ENCODE data around the gene NDUFB5. TPM values are rescaled to one million over a fixed set of nuclear protein-coding genes. Genes with fewer than 3 reads are reported as not detected.

The NDUFB5 gene
- 117 TPM for total RNA-seq
- polyA plus RNA-seq = 177 TPM
- long read RNA-seq, donor 1, transcript NDUFB5-201 (6 exons, 1,141 nt) = major isoform, 9 of 11 reads
- long read RNA-seq, donor 1, partial matches to known transcripts = 0 of 11 reads
- long read RNA-seq, donor 1, other reads (novel, unspliced or antisense) = 0 of 11 reads
- long read RNA-seq, donor 2 = 0 reads
- long read RNA-seq, donor 3, full-length matches to known transcripts = 98 of 98 reads
- long read RNA-seq, donor 3, partial matches to known transcripts = 0 of 98 reads
- long read RNA-seq, donor 3, other reads (novel, unspliced or antisense) = 0 of 98 reads
- long read RNA-seq, donor 4, full-length matches to known transcripts = 28 of 48 reads
- long read RNA-seq, donor 4, partial matches to known transcripts = 20 of 48 reads
- long read RNA-seq, donor 4, other reads (novel, unspliced or antisense) = 0 of 48 reads
- long read RNA-seq, donor 5, full-length matches to known transcripts = 127 of 146 reads
- long read RNA-seq, donor 5, partial matches to known transcripts = 19 of 146 reads
- long read RNA-seq, donor 5, other reads (novel, unspliced or antisense) = 0 of 146 reads
- long read RNA-seq, donor 6, full-length matches to known transcripts = 43 of 48 reads
- long read RNA-seq, donor 6, partial matches to known transcripts = 5 of 48 reads
- long read RNA-seq, donor 6, other reads (novel, unspliced or antisense) = 0 of 48 reads
- long read RNA-seq, donor 7, full-length matches to known transcripts = 53 of 64 reads
- long read RNA-seq, donor 7, partial matches to known transcripts = 6 of 64 reads
- long read RNA-seq, donor 7, other reads (novel, unspliced or antisense) = 5 of 64 reads
- long read RNA-seq, donor 8, full-length matches to known transcripts = 21 of 21 reads
- long read RNA-seq, donor 8, partial matches to known transcripts = 0 of 21 reads
- long read RNA-seq, donor 8, other reads (novel, unspliced or antisense) = 0 of 21 reads
- long read RNA-seq, donor 9, full-length matches to known transcripts = 50 of 67 reads
- long read RNA-seq, donor 9, partial matches to known transcripts = 17 of 67 reads
- long read RNA-seq, donor 9, other reads (novel, unspliced or antisense) = 0 of 67 reads
- long read RNA-seq, donor 10, full-length matches to known transcripts = 34 of 50 reads
- long read RNA-seq, donor 10, partial matches to known transcripts = 16 of 50 reads
- long read RNA-seq, donor 10, other reads (novel, unspliced or antisense) = 0 of 50 reads

GRCh38 chr3:179604321-179605078 is at the start of gene NDUFB5, which contains the start of gene MRPL47:
Gene NDUFB5, plus strand, starts transcription at chr3:179604794. Its CDS starts 22 bp downstream, at chr3:179604816.
Gene MRPL47, minus strand, starts transcription at chr3:179604638. Its CDS starts 14 bp downstream, at chr3:179604624.
- no peaks in the 10 kb centered on the region for H3K9me3 ChIP-seq (ENCODE audit: control insufficient read depth in 2 of 2, insufficient read depth in 1 of 2, low read length in 1 of 2)
- H3K27ac ChIP-seq (ENCODE audit: low read depth in 1 of 2, low read length in 1 of 2) = peak within 1 kb of the TSS; percentile 92 to 93
- WGBS = under 1% methylated on average over 45 of the region's 45 CpGs
- H3K27me3 ChIP-seq (ENCODE audit: control insufficient read depth in 2 of 2, insufficient read depth in 1 of 2, low read length in 1 of 2) = no peaks in the 10 kb centered on the region
- peaks cover 10 to 20% of the 10 kb centered on the region in 2 donors for H3K36me3 ChIP-seq (ENCODE audit: control insufficient read depth in 2 of 2, insufficient read depth in 2 of 2, low read length in 1 of 2)
- peak; percentile 88 to 99 (median 96) for DNase-seq (ENCODE audit: low read depth in 6 of 9, low spot score in 9 of 9)
- H3K4me3 ChIP-seq (ENCODE audit: low read length in 2 of 2) = peak within 1 kb of the TSS; percentile 66 to 90
- H3K4me1 ChIP-seq (ENCODE audit: control insufficient read depth in 2 of 2, insufficient read depth in 2 of 2, low read length in 2 of 2) = peaks cover 0 to 14% of the 10 kb centered on the region in 2 donors

- H3K4me3 ChIP-seq (ENCODE audit: low read length in 2 of 2) = no peak overlapping the region
- no peaks in the 10 kb centered on the region for H3K9me3 ChIP-seq (ENCODE audit: control insufficient read depth in 2 of 2, insufficient read depth in 1 of 2, low read length in 1 of 2)
- 16% methylated on average over 3 of the region's 3 CpGs for WGBS
- H3K27ac ChIP-seq (ENCODE audit: low read depth in 1 of 2, low read length in 1 of 2) = no peak overlapping the region
- no peaks in the 10 kb centered on the region for H3K27me3 ChIP-seq (ENCODE audit: control insufficient read depth in 2 of 2, insufficient read depth in 1 of 2, low read length in 1 of 2)
- H3K4me1 ChIP-seq (ENCODE audit: control insufficient read depth in 2 of 2, insufficient read depth in 2 of 2, low read length in 2 of 2) = peaks cover 3 to 4% of the 10 kb centered on the region in 2 donors
- no peaks in the 10 kb centered on the region for H3K36me3 ChIP-seq (ENCODE audit: control insufficient read depth in 2 of 2, insufficient read depth in 2 of 2, low read length in 1 of 2)
- peak in 7 of 9 donors; percentile 7 to 61 (median 21) for DNase-seq (ENCODE audit: low read depth in 6 of 9, low spot score in 9 of 9)
These were observed 45.7 kb upstream of the NDUFB5 start for GRCh38 chr3:179558742-179559364.

- no peaks in the 10 kb centered on the region for H3K27me3 ChIP-seq (ENCODE audit: control insufficient read depth in 2 of 2, insufficient read depth in 1 of 2, low read length in 1 of 2)
- no peaks in the 10 kb centered on the region for H3K36me3 ChIP-seq (ENCODE audit: control insufficient read depth in 2 of 2, insufficient read depth in 2 of 2, low read length in 1 of 2)
- no peaks in the 10 kb centered on the region for H3K9me3 ChIP-seq (ENCODE audit: control insufficient read depth in 2 of 2, insufficient read depth in 1 of 2, low read length in 1 of 2)
- no peak overlapping the region for H3K27ac ChIP-seq (ENCODE audit: low read depth in 1 of 2, low read length in 1 of 2)
- DNase-seq (ENCODE audit: low read depth in 6 of 9, low spot score in 9 of 9) = no peak
- H3K4me3 ChIP-seq (ENCODE audit: low read length in 2 of 2) = no peak overlapping the region
- H3K4me1 ChIP-seq (ENCODE audit: control insufficient read depth in 2 of 2, insufficient read depth in 2 of 2, low read length in 2 of 2) = peaks cover 4 to 5% of the 10 kb centered on the region in 2 donors
- 94% methylated on average over 1 of the region's 1 CpG for WGBS
These were observed 43.8 kb upstream of the NDUFB5 start for GRCh38 chr3:179560791-179561190.

GRCh38 chr3:179562591-179563270 is 41.9 kb upstream of the NDUFB5 start, which contains the start of gene ACTL6A:
Gene ACTL6A, plus strand, starts transcription at chr3:179562926. Its CDS starts 167 bp downstream, at chr3:179563093.
- H3K4me1 ChIP-seq (ENCODE audit: control insufficient read depth in 2 of 2, insufficient read depth in 2 of 2, low read length in 2 of 2) = peaks cover 4 to 5% of the 10 kb centered on the region in 2 donors
- H3K9me3 ChIP-seq (ENCODE audit: control insufficient read depth in 2 of 2, insufficient read depth in 1 of 2, low read length in 1 of 2) = no peaks in the 10 kb centered on the region
- under 1% methylated on average over 55 of the region's 55 CpGs for WGBS
- peak within 1 kb of the TSS; percentile 93 to 94 for H3K27ac ChIP-seq (ENCODE audit: low read depth in 1 of 2, low read length in 1 of 2)
- DNase-seq (ENCODE audit: low read depth in 6 of 9, low spot score in 9 of 9) = peak; percentile 96 to 99 (median 98)
- peak within 1 kb of the TSS; percentile 80 to 91 for H3K4me3 ChIP-seq (ENCODE audit: low read length in 2 of 2)
- no peaks in the 10 kb centered on the region for H3K27me3 ChIP-seq (ENCODE audit: control insufficient read depth in 2 of 2, insufficient read depth in 1 of 2, low read length in 1 of 2)
- H3K36me3 ChIP-seq (ENCODE audit: control insufficient read depth in 2 of 2, insufficient read depth in 2 of 2, low read length in 1 of 2) = no peaks in the 10 kb centered on the region

DNA sequence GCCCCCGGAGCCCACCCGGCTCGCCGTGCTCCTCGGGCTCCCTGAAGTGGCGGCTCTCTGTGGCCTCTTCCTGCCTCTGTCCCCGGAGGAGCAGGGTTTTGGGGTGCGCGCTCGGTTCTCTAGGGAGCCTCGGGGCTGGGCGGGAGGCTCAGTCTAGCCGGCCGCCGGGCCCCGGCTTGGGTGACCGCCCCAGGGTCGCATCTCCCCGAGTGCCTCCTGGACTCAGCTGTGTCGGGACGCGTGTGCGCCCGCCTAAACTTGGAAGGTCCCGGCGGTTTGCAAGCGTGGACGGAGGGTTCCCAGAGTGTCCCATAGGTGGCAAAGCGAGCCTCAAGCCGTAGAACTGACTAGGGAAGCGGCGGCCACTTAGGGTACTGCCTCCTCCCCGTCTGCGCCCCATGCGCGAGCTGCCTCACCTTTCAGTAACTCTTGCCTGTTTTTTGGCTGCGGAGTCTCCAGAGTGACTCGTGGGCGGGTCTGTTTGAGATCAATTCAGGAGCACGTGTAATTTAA is 41.3 kb upstream of the NDUFB5 start:
- Histone ChIP-seq H3K4me3 (ENCODE audit: low read length in 2 of 2) (peak overlapping the region; percentile 80 to 91), H3K27ac (ENCODE audit: low read depth in 1 of 2, low read length in 1 of 2) (peak overlapping the region; percentile 93 to 94), H3K9me3 (ENCODE audit: control insufficient read depth in 2 of 2, insufficient read depth in 1 of 2, low read length in 1 of 2) (no peaks in the 10 kb centered on the region), H3K27me3 (ENCODE audit: control insufficient read depth in 2 of 2, insufficient read depth in 1 of 2, low read length in 1 of 2) (no peaks in the 10 kb centered on the region), H3K4me1 (ENCODE audit: control insufficient read depth in 2 of 2, insufficient read depth in 2 of 2, low read length in 2 of 2) (peaks cover 4 to 5% of the 10 kb centered on the region in 2 donors), H3K36me3 (ENCODE audit: control insufficient read depth in 2 of 2, insufficient read depth in 2 of 2, low read length in 1 of 2) (no peaks in the 10 kb centered on the region)
- under 1% methylated on average over 40 of the region's 40 CpGs for WGBS
- DNase-seq (ENCODE audit: low read depth in 6 of 9, low spot score in 9 of 9) = peak in 6 of 9 donors; percentile 13 to 70 (median 36)

DNA sequence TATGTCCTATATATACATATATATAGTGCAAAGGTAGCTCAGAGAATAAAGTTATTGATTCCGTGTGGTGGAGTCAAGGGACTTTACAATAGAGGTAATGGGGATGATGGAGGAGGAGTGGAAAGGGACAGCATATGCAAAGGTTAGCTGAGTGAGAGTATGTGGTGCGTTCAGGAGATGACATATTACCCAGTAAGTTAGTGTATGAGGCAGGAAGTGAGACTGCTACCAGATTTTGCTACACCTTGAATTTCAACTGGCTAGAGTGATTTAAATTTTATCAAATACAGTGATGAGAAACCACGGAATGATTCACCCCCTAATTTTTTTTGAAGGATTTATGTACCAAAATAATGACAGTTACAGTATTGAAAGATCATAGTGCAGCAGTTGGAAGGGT is 39.1 kb upstream of the NDUFB5 start:
- Histone ChIP-seq H3K4me1 (ENCODE audit: control insufficient read depth in 2 of 2, insufficient read depth in 2 of 2, low read length in 2 of 2) (peaks cover 4 to 5% of the 10 kb centered on the region in 2 donors), H3K36me3 (ENCODE audit: control insufficient read depth in 2 of 2, insufficient read depth in 2 of 2, low read length in 1 of 2) (peaks cover 7 to 12% of the 10 kb centered on the region in 2 donors), H3K27ac (ENCODE audit: low read depth in 1 of 2, low read length in 1 of 2) (no peak overlapping the region), H3K27me3 (ENCODE audit: control insufficient read depth in 2 of 2, insufficient read depth in 1 of 2, low read length in 1 of 2) (no peaks in the 10 kb centered on the region), H3K4me3 (ENCODE audit: low read length in 2 of 2) (no peak overlapping the region), H3K9me3 (ENCODE audit: control insufficient read depth in 2 of 2, insufficient read depth in 1 of 2, low read length in 1 of 2) (no peaks in the 10 kb centered on the region)
- DNase-seq (ENCODE audit: low read depth in 6 of 9, low spot score in 9 of 9) = no peak
- WGBS = 87% methylated on average over 3 of the region's 3 CpGs

GRCh38 chr3:179580992-179581391 is 23.6 kb upstream of the NDUFB5 start:
- no peaks in the 10 kb centered on the region for H3K9me3 ChIP-seq (ENCODE audit: control insufficient read depth in 2 of 2, insufficient read depth in 1 of 2, low read length in 1 of 2)
- no peaks in the 10 kb centered on the region for H3K4me1 ChIP-seq (ENCODE audit: control insufficient read depth in 2 of 2, insufficient read depth in 2 of 2, low read length in 2 of 2)
- no peaks in the 10 kb centered on the region for H3K27me3 ChIP-seq (ENCODE audit: control insufficient read depth in 2 of 2, insufficient read depth in 1 of 2, low read length in 1 of 2)
- H3K4me3 ChIP-seq (ENCODE audit: low read length in 2 of 2) = no peak overlapping the region
- DNase-seq (ENCODE audit: low read depth in 6 of 9, low spot score in 9 of 9) = no peak
- H3K36me3 ChIP-seq (ENCODE audit: control insufficient read depth in 2 of 2, insufficient read depth in 2 of 2, low read length in 1 of 2) = peaks cover 42 to 79% of the 10 kb centered on the region in 2 donors
- 97% methylated on average over 1 of the region's 1 CpG for WGBS
- no peak overlapping the region for H3K27ac ChIP-seq (ENCODE audit: low read depth in 1 of 2, low read length in 1 of 2)
